CD4-positive, alpha-beta T cell treated with Interleukin-15 for 1 hour (primary cell): ENCODE measurements around the gene CACNA1C.
"Not testable (repeated sequence)": the region's sequence is repeated elsewhere in the genome, so short reads cannot be mapped to it uniquely, and the experiment has no call there.

Experiments
- DNase-seq: peaks from one replicate; pipeline ENCODE4 v3.0.0-alpha.2; 2020

The CACNA1C gene

GRCh38 chr12:2467447-2468195 lies 414.8 kb downstream of the CACNA1C start:
- no peak for DNase-seq

GRCh38 chr12:2475984-2476383 lies 423.2 kb downstream of the CACNA1C start:
- DNase-seq: no peak

GRCh38 chr12:2477009-2477766 lies 424.4 kb downstream of the CACNA1C start:
- DNase-seq: no peak

GRCh38 chr12:2479851-2480535 lies 427.2 kb downstream of the CACNA1C start:
- no peak for DNase-seq

- DNase-seq: no peak
These were observed 428.6 kb downstream of the CACNA1C start for GRCh38 chr12:2481346-2481745.

- DNase-seq: no peak
These were observed 429.2 kb downstream of the CACNA1C start for GRCh38 chr12:2481951-2482350.

GRCh38 chr12:2482938-2483660 lies 430.3 kb downstream of the CACNA1C start:
- DNase-seq: no peak

- no peak for DNase-seq
These were observed 430.9 kb downstream of the CACNA1C start for GRCh38 chr12:2483713-2484112.

- DNase-seq: no peak
These were observed 431.5 kb downstream of the CACNA1C start for GRCh38 chr12:2484141-2484776.

- no peak for DNase-seq
These were observed 432.9 kb downstream of the CACNA1C start for GRCh38 chr12:2485681-2486080.

- DNase-seq: no peak
These were observed 434.0 kb downstream of the CACNA1C start for GRCh38 chr12:2486796-2487195.

GRCh38 chr12:2487278-2487677 lies 434.5 kb downstream of the CACNA1C start:
- DNase-seq: no peak

GRCh38 chr12:2488131-2488530 lies 435.3 kb downstream of the CACNA1C start:
- no peak for DNase-seq

- no peak for DNase-seq
These were observed 435.8 kb downstream of the CACNA1C start for GRCh38 chr12:2488596-2488995.

- no peak for DNase-seq
These were observed 436.5 kb downstream of the CACNA1C start for GRCh38 chr12:2489275-2489674.

- no peak for DNase-seq
These were observed 438.0 kb downstream of the CACNA1C start for GRCh38 chr12:2490831-2491230.

GRCh38 chr12:2491349-2491748 lies 438.6 kb downstream of the CACNA1C start:
- DNase-seq: not testable (repeated sequence)

- no peak for DNase-seq
These were observed 439.4 kb downstream of the CACNA1C start for GRCh38 chr12:2492236-2492635.

- DNase-seq: no peak
These were observed 440.3 kb downstream of the CACNA1C start for GRCh38 chr12:2493086-2493485.

- no peak for DNase-seq
These were observed 441.9 kb downstream of the CACNA1C start for GRCh38 chr12:2494486-2495192.

GRCh38 chr12:2495417-2496112 lies 442.8 kb downstream of the CACNA1C start:
- DNase-seq: no peak
